Measurements from ENCODE around the gene LRRC4C.

The LRRC4C gene

DNA sequence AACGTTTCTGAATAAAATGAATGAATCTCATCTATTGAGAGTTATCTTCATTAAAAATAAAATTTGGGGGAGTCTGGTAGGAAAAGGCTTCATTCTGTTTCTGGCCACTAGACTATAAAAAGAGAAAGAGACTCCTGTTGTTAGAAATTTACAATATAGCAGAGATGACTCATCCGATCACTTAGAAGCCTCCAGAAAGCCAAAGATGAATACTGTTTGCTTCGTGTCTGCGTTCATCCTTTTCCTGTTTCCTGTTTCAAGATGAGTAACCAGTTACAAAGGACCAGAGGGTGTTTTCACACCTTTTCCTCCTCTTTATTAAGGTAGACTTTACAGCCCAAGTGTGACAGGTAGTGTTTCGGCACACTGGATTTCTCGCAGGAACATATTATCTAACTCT, 1120.7 kb downstream of the LRRC4C start:
- TF ChIP-seq, protein P1, sequence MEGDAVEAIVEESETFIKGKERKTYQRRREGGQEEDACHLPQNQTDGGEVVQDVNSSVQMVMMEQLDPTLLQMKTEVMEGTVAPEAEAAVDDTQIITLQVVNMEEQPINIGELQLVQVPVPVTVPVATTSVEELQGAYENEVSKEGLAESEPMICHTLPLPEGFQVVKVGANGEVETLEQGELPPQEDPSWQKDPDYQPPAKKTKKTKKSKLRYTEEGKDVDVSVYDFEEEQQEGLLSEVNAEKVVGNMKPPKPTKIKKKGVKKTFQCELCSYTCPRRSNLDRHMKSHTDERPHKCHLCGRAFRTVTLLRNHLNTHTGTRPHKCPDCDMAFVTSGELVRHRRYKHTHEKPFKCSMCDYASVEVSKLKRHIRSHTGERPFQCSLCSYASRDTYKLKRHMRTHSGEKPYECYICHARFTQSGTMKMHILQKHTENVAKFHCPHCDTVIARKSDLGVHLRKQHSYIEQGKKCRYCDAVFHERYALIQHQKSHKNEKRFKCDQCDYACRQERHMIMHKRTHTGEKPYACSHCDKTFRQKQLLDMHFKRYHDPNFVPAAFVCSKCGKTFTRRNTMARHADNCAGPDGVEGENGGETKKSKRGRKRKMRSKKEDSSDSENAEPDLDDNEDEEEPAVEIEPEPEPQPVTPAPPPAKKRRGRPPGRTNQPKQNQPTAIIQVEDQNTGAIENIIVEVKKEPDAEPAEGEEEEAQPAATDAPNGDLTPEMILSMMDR (IDR thresholded peaks at IDR 0.05): no peak

DNA sequence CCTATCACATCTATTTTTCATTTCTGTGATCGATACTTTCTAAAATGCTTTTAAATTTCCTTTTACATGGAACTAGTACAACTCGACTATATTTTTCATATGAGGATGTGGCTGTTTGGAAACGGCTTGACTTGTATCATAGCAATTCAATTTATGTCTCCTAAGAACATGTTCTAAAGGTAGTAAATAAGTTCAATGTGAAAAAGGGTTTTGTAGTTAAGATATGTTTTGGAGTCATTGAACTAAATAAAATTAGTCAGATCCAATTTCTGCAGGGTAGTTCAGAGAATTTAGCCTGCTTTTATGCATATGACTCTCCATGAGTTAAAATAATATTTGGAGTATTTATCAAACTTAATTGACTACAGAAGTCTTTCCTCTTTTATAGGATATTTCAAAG, 1121.4 kb downstream of the LRRC4C start:
- TF ChIP-seq, protein P1 (IDR thresholded peaks at IDR 0.05): no peak

DNA sequence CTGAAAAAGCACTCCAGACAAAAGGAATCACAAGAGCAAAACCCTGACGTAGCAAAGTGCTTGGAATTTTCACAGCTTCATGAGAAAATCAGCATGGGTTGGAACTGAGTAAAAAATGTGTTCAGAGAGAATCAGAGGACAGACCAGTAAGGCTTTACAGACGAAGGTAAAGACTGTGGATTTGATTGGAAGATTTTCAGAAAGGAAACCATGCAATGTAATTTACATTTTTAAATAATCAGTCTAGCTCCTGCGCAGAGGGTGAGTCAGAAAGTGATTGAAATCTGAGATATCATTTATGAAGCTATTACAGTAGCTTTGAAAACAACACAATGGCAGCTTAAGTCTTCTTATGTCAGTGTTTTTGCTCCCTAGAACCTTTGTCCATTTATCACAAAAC, 1122.3 kb downstream of the LRRC4C start:
- TF ChIP-seq, protein P1 (IDR thresholded peaks at IDR 0.05): no peak

DNA sequence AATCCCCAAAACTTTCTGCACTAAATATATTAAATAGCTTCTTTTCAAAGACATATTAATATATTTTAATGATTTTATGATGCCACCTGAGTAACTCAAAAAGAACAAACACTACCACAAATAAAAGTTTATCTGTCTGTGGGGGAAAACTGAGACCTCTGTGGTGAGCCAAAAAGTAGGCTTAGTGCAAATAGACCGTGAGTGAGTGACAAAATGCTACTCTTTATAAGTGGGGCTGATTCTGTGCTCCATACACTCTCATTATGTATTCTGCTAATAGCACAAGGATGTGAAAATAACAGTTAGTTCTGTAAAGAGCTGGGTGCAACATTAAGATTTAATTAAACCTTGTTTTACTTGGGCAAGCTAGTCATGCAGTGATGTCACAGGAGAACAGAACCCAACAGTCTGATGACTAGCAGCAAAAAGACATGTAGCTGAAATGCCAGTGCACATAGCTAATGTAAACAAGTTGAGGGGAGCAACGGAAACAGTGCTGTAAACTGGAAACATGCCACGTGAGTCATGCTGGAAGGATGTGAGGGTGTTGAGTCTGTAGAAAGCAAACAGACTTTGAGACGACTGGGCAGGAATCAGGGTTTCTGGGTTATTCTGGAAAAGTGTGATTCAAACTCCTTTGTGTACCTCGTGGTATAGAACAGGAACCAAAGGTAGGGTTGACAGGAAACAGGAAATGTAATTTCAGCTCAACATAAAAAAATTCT, 1130.4 kb downstream of the LRRC4C start:
- TF ChIP-seq, protein P1 (IDR thresholded peaks at IDR 0.05): no peak

DNA sequence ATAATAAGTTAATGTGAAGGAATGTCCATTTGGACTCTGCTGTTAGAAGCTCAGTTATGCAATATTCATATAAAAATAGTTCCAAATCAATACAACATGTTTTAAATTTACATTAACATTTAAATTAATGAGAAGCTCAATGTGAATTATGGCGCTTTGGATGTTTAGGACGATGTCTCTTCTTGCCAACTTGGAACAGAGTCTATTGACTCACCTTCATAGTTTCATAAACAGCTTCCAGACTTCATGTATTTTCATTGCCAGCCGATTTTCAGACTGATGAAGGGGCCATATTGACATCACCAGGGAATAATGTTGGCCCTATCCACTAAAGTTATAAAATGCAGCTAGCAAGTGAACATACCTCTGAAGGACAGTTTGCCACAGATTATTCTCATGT, 1136.2 kb downstream of the LRRC4C start:
- TF ChIP-seq, protein P1 (IDR thresholded peaks at IDR 0.05): no peak

DNA sequence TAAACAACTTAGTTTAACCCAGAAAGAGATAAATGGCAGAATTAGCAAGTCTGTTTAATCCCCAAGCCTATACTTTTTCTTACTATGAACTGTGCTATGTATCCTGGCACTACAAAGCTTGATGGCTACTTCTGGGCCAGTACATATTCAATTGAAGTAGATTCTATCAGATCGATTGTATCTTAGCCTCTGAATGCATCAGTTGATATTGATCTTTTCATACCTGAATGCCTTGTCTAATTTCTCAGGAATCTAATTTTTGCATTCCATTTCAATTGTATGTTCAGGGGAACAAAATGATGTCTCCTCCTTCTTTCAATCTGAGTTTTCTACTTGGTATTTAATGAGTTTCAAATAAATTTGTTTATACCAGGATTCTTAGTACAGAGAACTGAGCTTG, 1137.9 kb downstream of the LRRC4C start:
- TF ChIP-seq, protein P1 (IDR thresholded peaks at IDR 0.05): no peak

DNA sequence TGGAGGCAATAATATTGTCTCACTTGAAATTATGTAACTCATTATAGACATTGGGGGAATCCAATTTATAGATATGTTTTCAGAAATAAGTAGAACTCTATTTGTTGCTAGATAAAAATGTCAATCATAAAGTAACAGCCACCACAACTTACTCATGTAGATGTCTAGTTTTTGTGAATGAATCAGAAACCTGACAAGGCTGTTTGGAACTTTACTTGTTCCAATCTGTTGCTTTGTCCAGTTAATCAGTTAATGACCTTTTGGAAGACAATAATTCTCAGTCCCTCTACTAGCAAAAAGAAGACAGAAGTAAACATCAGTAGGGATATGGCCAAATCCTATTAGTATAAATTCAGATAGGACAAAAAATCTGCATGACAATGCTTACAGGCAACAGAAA, 1143.3 kb downstream of the LRRC4C start:
- TF ChIP-seq, protein P1 (IDR thresholded peaks at IDR 0.05): no peak

DNA sequence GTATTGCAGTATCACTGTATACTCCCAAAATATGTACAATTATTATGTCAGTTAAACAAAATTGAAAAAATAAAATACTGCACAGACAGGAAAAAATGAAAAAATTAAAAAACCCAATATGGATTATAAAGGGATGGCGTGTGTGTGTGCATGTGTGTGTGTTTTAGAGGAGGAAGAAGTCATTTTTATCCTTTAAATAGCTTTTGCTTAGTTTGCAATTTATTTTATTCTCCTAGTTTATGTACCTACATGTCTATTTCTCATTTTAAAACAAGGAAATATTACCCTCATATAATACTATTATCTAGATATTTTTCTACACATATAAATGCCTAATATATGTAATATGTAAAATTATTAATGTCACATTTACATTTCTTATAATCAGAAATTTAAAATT, 1144.3 kb downstream of the LRRC4C start:
- TF ChIP-seq, protein P1 (IDR thresholded peaks at IDR 0.05): no peak
